Kidney (tissue), 14 donors: ENCODE results near the gene RETREG1. TPM values are rescaled to one million over a fixed set of nuclear protein-coding genes. Genes with fewer than 3 reads are reported as not detected.

ENCODE experiments used
- DNase-seq, 5 donors: peaks; one replicate each; pipeline ENCODE4 v3.0.0-alpha.2; 2013 to 2020
- FAIRE-seq: peaks from 2 replicates; lab custom pipeline; 2012; peaks lifted over from hg19 to GRCh38; lab: Jason Lieb, UNC
- H3K27ac ChIP-seq, 2 donors: one replicate each; pipeline ENCODE4 v1.7.0; 2013; ENCODE audit warnings: low read depth in 2 of 2, low read length in 2 of 2, inconsistent platforms in 1 of 2
- H3K27me3 ChIP-seq: one replicate; pipeline ENCODE4 v1.7.1; 2013; ENCODE audit warnings: low read length, inconsistent platforms; ENCODE audit not compliant: control insufficient read depth, insufficient read depth
- H3K36me3 ChIP-seq, 3 donors: one replicate each; pipeline versions ENCODE4 v1.7.0 to v1.7.1; 2013; ENCODE audit warnings: low read length in 3 of 3, control low read depth in 1 of 3, inconsistent platforms in 1 of 3; ENCODE audit not compliant: insufficient read depth in 3 of 3, control insufficient read depth in 2 of 3
- H3K4me1 ChIP-seq, 3 donors: one replicate each; pipeline versions ENCODE4 v1.7.0 to v1.7.1; 2013; ENCODE audit warnings: low read length in 3 of 3, inconsistent platforms in 1 of 3, low read depth in 1 of 3; ENCODE audit not compliant: control insufficient read depth in 2 of 3, insufficient read depth in 2 of 3
- H3K4me3 ChIP-seq, 3 donors: one replicate each; pipeline versions ENCODE4 v1.7.0 to v1.8.1; 2013; ENCODE audit warnings: low read length in 3 of 3, control low read depth in 1 of 3, inconsistent platforms in 1 of 3
- H3K9ac ChIP-seq, 3 donors: one replicate each; pipeline versions ENCODE4 v1.7.0 to v1.7.1; 2013; ENCODE audit warnings: low read length in 3 of 3, control low read depth in 1 of 3, inconsistent platforms in 1 of 3
- H3K9me3 ChIP-seq, 3 donors: one replicate each; pipeline versions ENCODE4 v1.7.0 to v1.7.1; 2013; ENCODE audit warnings: low read length in 3 of 3, control low read depth in 1 of 3, inconsistent platforms in 1 of 3; ENCODE audit not compliant: control insufficient read depth in 2 of 3, insufficient read depth in 1 of 3
- CTCF ChIP-seq: IDR thresholded peaks from 3 replicates; pipeline ENCODE4 v1.5.1; 2012; ENCODE audit warnings: mild to moderate bottlenecking, moderate library complexity, borderline replicate concordance; ENCODE audit not compliant: insufficient read depth; ENCODE audit errors: extremely low read depth
- intact Hi-C: fragments of 100-400 bp; cut with DNase I; formaldehyde crosslinking; loops from one replicate; pipeline ENCODE4 v1.11.1; 2022
- polyA plus RNA-seq: library from polyadenylated mRNA; stranded (reverse); fragments of 350-450 nt; fragmentation: Illumina TruSeq; extraction: RNeasy Lipid Tissue Mini Kit (QIAGEN cat#74804); gene quantifications from one replicate; pipeline ENCODE4 v1.2.3, GENCODE V29; 2014; ENCODE audit warnings: low read depth, low replicate concordance; ENCODE audit not compliant: insufficient read depth
- total RNA-seq: library from RNA; stranded (reverse); fragmentation: NEBNext Ultra II Directional; extraction: Animal tissue kit (Norgen Biotek cat#: 25700); gene quantifications from one replicate; pipeline ENCODE4 v1.2.1, GENCODE V29; 2021
- donor health status: control.
- donor health status: control.
- donor health status: control.
- donor health status: control.
- donor health status: control.
- donor health status: DM: yes; HTN: yes; CAD: no.
- donor health status: Normal renal cell carcinoma (clear cell type).

The RETREG1 gene
- total and polyA plus RNA-seq, 2 donors from 2014 or later, result 53.6 to 104 TPM

GRCh38 chr5:16534280-16534679, 82.5 kb downstream of the RETREG1 start:
- H3K9ac ChIP-seq, result no peak overlapping the region
- H3K36me3 ChIP-seq, result no peaks in the 10 kb centered on the region
- H3K4me3 ChIP-seq, result no peak overlapping the region
- no peak overlapping the region for H3K27ac ChIP-seq
- peaks cover 0 to 8% (median 2%) of the 10 kb centered on the region in 3 donors for H3K4me1 ChIP-seq
- no peak for FAIRE-seq
- no peak for TF ChIP-seq CTCF
- intact Hi-C loops, result no loop called here
- H3K27me3 ChIP-seq, result no peaks in the 10 kb centered on the region
- H3K9me3 ChIP-seq, result no peaks in the 10 kb centered on the region
- no peak for DNase-seq

- DNase-seq (no peak), FAIRE-seq (no peak)
- Histone ChIP-seq H3K27me3 (no peaks in the 10 kb centered on the region), H3K4me1 (no peaks in the 10 kb centered on the region), H3K4me3 (no peak overlapping the region), H3K9ac (no peak overlapping the region), H3K9me3 (no peaks in the 10 kb centered on the region), H3K36me3 (no peaks in the 10 kb centered on the region), H3K27ac (no peak overlapping the region)
- intact Hi-C loops, result no loop called here
- no peak for TF ChIP-seq CTCF
Measured at GRCh38 chr5:16531063-16531648, 85.6 kb downstream of the RETREG1 start.

- FAIRE-seq (no peak), DNase-seq (no peak)
- Histone ChIP-seq H3K9ac (no peak overlapping the region), H3K9me3 (no peaks in the 10 kb centered on the region), H3K4me1 (no peaks in the 10 kb centered on the region), H3K4me3 (no peak overlapping the region), H3K27me3 (no peaks in the 10 kb centered on the region), H3K27ac (no peak overlapping the region), H3K36me3 (no peaks in the 10 kb centered on the region)
- intact Hi-C loops, result no loop called here
- TF ChIP-seq CTCF, result no peak
Measured at GRCh38 chr5:16529306-16529705, 87.5 kb downstream of the RETREG1 start.
